RWPE1 (cell line): ENCODE results near the gene TPRG1L.
"Not testable (repeated sequence)": the region's sequence is repeated elsewhere in the genome, so short reads cannot be mapped to it uniquely, and the experiment has no call there.

Experiments
- CTCF ChIA-PET: fragments of 350-600 bp; sonication (Branson Sonifier 250); formaldehyde crosslinking; extraction: SDS; loops from one replicate; lab custom pipeline; 2021; lab: Yijun Ruan, JAX
- POLR2A ChIA-PET: fragments of 400-600 bp; formaldehyde crosslinking; extraction: SDS; loops from one replicate; lab custom pipeline; 2020; ENCODE audit warnings: antibody characterized with exemption; ENCODE audit not compliant: low non-redundant PET; lab: Yijun Ruan, JAX
- DNase-seq: peaks from one replicate; pipeline ENCODE4 v3.0.0; 2012; ENCODE audit warnings: low spot score
- H3K27ac ChIP-seq: fragments of 450-650 bp; 2 replicates; pipeline ENCODE4 v1.5.1; 2017
- CTCF ChIP-seq: fragments of 450-650 bp; conservative IDR thresholded peaks from 2 replicates; pipeline ENCODE4 v1.5.1; 2017; ENCODE audit warnings: low read depth, mild to moderate bottlenecking

TPRG1L gene

DNA sequence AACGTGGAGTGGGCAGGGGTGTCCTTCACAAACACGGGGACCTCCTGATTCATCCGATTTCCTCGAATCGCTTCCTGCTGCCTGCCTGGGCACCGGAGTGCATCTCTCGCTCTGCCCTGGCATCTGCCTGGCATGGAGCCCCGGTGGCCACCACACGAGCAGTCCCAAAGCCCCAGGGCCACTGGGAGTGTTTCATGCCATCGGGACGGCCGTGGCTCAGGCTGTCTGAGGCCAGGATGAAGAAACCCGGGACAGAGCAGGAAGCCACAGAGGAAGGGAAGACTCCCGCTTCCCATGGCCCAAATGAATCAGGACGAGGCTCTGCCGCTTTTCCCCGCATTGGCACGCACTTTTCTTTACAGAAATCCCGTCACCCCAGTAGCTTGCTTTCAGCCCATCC, 45.9 kb upstream of the TPRG1L start:
- no peak overlapping the region for H3K27ac ChIP-seq
- ChIA-PET CTCF (interaction anchor here (0.6 to 1.3 kb wide), 3 partner anchors 10 to 1012 kb away, joined by 3 to 5 read pairs (median 4); no protein-coding TSS in a partner anchor), POLR2A (no interaction called here)
- TF ChIP-seq CTCF: no peak
- no peak for DNase-seq

DNA sequence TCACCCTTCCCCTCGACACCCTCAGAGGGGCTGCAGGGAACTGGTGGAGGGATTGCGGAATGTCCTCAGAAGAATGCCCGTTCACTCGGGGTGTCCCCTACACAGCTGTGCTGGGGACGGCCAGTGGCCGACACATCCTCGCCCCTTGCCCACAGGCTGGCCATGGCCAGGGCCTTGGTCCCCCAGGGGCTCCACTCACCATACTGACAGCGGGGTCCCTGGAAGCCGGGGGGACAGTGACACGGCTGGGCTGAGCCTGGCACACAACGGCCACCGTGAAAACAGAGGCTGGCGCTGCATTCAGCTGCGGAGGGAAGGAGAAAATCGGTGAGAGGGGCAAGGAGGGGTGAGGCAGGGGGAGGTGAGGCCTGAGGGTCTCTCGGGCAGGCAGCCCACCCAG, 45.2 kb upstream of the TPRG1L start:
- POLR2A ChIA-PET: no interaction called here

DNA sequence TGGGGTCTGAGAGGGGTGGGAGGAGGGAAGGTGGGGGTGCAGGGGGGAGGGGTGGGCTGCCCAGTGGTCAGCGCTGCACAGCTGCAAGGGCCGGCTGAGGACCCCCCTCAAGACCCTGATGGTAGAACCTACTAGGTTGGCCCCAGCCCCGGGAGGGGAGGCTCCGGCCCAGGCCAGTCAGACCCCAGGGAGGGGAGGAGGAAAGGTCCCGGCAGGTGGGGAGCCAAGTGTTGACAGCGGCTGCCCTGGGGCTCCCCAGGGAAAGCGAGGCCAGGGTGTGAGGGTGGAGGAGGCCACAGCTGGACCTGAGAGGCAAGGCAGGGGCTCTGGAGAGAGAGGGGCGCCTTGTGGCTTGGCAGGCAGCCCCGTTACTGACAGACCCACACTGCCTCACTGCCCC, 44.6 kb upstream of the TPRG1L start:
- ChIA-PET CTCF (no interaction called here), POLR2A (no interaction called here)
- DNase-seq: no peak
- no peak overlapping the region for H3K27ac ChIP-seq
- TF ChIP-seq CTCF: no peak

More for the DNA sequence above, 45.2 kb upstream of the TPRG1L start:
- no peak for DNase-seq
- CTCF ChIA-PET: no interaction called here
- TF ChIP-seq CTCF: no peak
- H3K27ac ChIP-seq: no peak overlapping the region

- CTCF ChIA-PET: no interaction called here
Measured at GRCh38 chr1:3581296-3582036, 43.3 kb upstream of the TPRG1L start.

GRCh38 chr1:3583751-3584150, 41.1 kb upstream of the TPRG1L start:
- CTCF ChIA-PET, POLR2A ChIA-PET, DNase-seq, H3K27ac ChIP-seq: not testable (repeated sequence)

More at GRCh38 chr1:3581296-3582036, 43.3 kb upstream of the TPRG1L start:
- DNase-seq: no peak
- POLR2A ChIA-PET: no interaction called here
- TF ChIP-seq CTCF: no peak
- H3K27ac ChIP-seq: no peak overlapping the region

DNA sequence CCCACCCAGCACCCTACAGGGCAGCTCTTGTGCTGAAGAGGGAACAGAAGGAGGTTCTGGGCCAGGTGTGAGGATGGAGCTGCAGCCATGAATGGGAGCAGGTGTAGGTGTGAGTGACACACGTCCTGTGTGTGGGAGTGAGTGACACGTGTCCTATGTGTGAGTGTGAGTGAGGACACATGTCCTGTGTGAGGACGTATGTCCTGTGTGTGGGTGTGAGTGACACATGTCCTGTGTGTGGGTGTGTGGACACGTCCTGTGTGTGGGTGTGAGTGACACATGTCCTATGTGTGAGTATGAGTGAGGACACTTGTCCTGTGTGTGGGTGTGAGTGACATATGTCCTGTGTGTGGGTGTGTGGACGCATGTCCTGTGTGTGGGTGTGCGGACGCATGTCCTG, 39.9 kb upstream of the TPRG1L start:
- ChIA-PET CTCF (no interaction called here), POLR2A (no interaction called here)
- H3K27ac ChIP-seq: no peak overlapping the region
- no peak for TF ChIP-seq CTCF
- DNase-seq: no peak

DNA sequence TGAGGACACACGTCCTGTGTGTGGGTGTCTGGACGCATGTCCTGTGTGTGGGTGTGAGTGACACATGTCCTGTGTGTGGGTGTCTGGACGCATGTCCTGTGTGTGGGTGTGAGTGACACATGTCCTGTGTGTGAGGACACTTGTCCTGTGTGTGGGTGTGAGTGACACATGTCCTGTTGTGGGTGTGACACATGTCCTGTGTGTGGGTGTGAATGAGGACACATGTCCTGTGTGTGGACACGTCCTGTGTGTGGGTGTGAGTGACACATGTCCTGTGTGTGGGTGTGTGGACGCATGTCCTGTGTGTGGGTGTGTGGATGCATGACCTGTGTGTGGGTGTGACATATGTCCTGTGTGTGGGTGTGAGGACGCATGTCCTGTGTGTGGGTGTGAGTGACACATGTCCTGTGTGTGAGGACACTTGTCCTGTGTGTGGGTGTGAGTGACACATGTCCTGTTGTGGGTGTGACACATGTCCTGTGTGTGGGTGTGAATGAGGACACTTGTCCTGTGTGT, 39.4 kb upstream of the TPRG1L start:
- POLR2A ChIA-PET, CTCF ChIA-PET: not testable (repeated sequence)

More for the DNA sequence above, 39.4 kb upstream of the TPRG1L start:
- not testable (repeated sequence) for H3K27ac ChIP-seq, DNase-seq
